Thyroid gland (tissue), 4 donors: ENCODE measurements around the gene KCNQ2.

Experiments used
- POLR2A ChIP-seq, 2 donors: fragments of 450-650 bp; IDR thresholded peaks; one replicate each; pipeline ENCODE4 v1.6.1; 2017; ENCODE audit warnings: antibody characterized with exemption in 2 of 2, mild to moderate bottlenecking in 2 of 2, moderate library complexity in 1 of 2
- TF ChIP-seq, protein P1 (sequence below), 6 experiments: fragments of 200-600 bp in 3 of 6; fragments of 450-650 bp in 3 of 6; sonication (generic) in 3 of 6; IDR thresholded peaks; one replicate each; pipeline ENCODE4 v1.5.1; 2016 to 2019; ENCODE audit warnings: antibody characterized with exemption in 6 of 6, mild to moderate bottlenecking in 2 of 6, inconsistent platforms in 1 of 6, moderate library complexity in 1 of 6

- TF ChIP-seq, protein P1, sequence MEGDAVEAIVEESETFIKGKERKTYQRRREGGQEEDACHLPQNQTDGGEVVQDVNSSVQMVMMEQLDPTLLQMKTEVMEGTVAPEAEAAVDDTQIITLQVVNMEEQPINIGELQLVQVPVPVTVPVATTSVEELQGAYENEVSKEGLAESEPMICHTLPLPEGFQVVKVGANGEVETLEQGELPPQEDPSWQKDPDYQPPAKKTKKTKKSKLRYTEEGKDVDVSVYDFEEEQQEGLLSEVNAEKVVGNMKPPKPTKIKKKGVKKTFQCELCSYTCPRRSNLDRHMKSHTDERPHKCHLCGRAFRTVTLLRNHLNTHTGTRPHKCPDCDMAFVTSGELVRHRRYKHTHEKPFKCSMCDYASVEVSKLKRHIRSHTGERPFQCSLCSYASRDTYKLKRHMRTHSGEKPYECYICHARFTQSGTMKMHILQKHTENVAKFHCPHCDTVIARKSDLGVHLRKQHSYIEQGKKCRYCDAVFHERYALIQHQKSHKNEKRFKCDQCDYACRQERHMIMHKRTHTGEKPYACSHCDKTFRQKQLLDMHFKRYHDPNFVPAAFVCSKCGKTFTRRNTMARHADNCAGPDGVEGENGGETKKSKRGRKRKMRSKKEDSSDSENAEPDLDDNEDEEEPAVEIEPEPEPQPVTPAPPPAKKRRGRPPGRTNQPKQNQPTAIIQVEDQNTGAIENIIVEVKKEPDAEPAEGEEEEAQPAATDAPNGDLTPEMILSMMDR (IDR thresholded peaks at IDR 0.05) = no peak
- TF ChIP-seq POLR2A (IDR thresholded peaks at IDR 0.05) = no peak
Measured at GRCh38 chr20:63488315-63489251, 16.1 kb upstream of the KCNQ2 start.
